Loucy (cell line): ENCODE data around the gene CDC14A.

ENCODE experiments used
- H2AFZ ChIP-seq: fragments of 200-600 bp; sonication (generic); 2 replicates; pipeline ENCODE4 v1.6.0; 2016; ENCODE audit warnings: antibody characterized with exemption, mild to moderate bottlenecking, low read length, moderate library complexity
- H3F3A ChIP-seq: fragments of 200-600 bp; 2 replicates; pipeline ENCODE4 v1.6.0; 2016; ENCODE audit warnings: antibody characterized with exemption, low read depth, mild to moderate bottlenecking
- H3K27me3 ChIP-seq: fragments of 200-600 bp; sonication (generic); 2 replicates; pipeline ENCODE4 v1.6.1; 2014; ENCODE audit warnings: low read length, mild to moderate bottlenecking; ENCODE audit not compliant: insufficient read depth, poor library complexity, severe bottlenecking
- H3K36me3 ChIP-seq: fragments of 200-600 bp; sonication (generic); 2 replicates; pipeline ENCODE4 v1.6.1; 2016; ENCODE audit warnings: low read length; ENCODE audit not compliant: insufficient read depth
- H3K4me1 ChIP-seq: fragments of 200-600 bp; sonication (generic); 2 replicates; pipeline ENCODE4 v1.5.1; 2014; ENCODE audit warnings: low read length, mild to moderate bottlenecking; ENCODE audit not compliant: insufficient read depth, poor library complexity, severe bottlenecking
- H3K4me2 ChIP-seq: fragments of 200-600 bp; sonication (generic); 2 replicates; pipeline ENCODE4 v1.6.0; 2014; ENCODE audit warnings: antibody characterized with exemption, low read length, low read depth, mild to moderate bottlenecking; ENCODE audit not compliant: poor library complexity, severe bottlenecking
- H3K4me3 ChIP-seq: fragments of 200-600 bp; sonication (generic); 2 replicates; pipeline ENCODE4 v1.5.1; 2014; ENCODE audit warnings: low read length, mild to moderate bottlenecking, mixed read lengths; ENCODE audit not compliant: poor library complexity, severe bottlenecking
- H3K79me2 ChIP-seq: fragments of 200-600 bp; sonication (generic); 2 replicates; pipeline ENCODE4 v1.6.1; 2014; ENCODE audit warnings: low read length; ENCODE audit not compliant: insufficient read depth
- H3K9ac ChIP-seq: fragments of 200-600 bp; sonication (generic); 2 replicates; pipeline ENCODE4 v1.6.0; 2014; ENCODE audit warnings: mild to moderate bottlenecking, low read depth, low read length, moderate library complexity; ENCODE audit not compliant: poor library complexity, severe bottlenecking
- H3K9me2 ChIP-seq: fragments of 200-600 bp; sonication (generic); replicated peaks from 2 replicates; pipeline ENCODE4 v1.6.1; 2016; ENCODE audit warnings: low read depth, low read length, mixed read lengths
- H3K9me3 ChIP-seq: fragments of 200-600 bp; sonication (generic); 2 replicates; pipeline ENCODE4 v1.6.1; 2014; ENCODE audit warnings: mild to moderate bottlenecking, antibody characterized with exemption, low read length, low read depth; ENCODE audit not compliant: insufficient read depth
- H4K20me1 ChIP-seq: fragments of 200-600 bp; sonication (generic); 2 replicates; pipeline ENCODE4 v1.6.0; 2014; ENCODE audit warnings: antibody characterized with exemption, low read length, mild to moderate bottlenecking; ENCODE audit not compliant: insufficient read depth, poor library complexity, severe bottlenecking
- CTCF ChIP-seq: fragments of 200-600 bp; sonication (generic); conservative IDR thresholded peaks from 2 replicates; pipeline ENCODE4 v1.5.1; 2014; ENCODE audit warnings: mild to moderate bottlenecking, antibody characterized with exemption, low read length
- EZH2phosphoT487 ChIP-seq: fragments of 200-600 bp; IDR thresholded peaks from 2 replicates; pipeline ENCODE4 v1.6.1; 2018; ENCODE audit warnings: antibody characterized with exemption, mild to moderate bottlenecking, moderate library complexity, borderline replicate concordance

The CDC14A gene

GRCh38 chr1:100321506-100321905 lies 30.8 kb upstream of the CDC14A start:
- H3K9me3 ChIP-seq, result peaks cover 3% of the 10 kb centered on the region; the same call in 1 of the 2 replicates
- no peaks in the 10 kb centered on the region for H3F3A ChIP-seq
- no peaks in the 10 kb centered on the region for H3K4me1 ChIP-seq
- H3K9ac ChIP-seq, result no peak overlapping the region
- no peaks in the 10 kb centered on the region for H3K36me3 ChIP-seq
- H3K79me2 ChIP-seq, result no peaks in the 10 kb centered on the region
- no peak overlapping the region for H2AFZ ChIP-seq
- no peak for TF ChIP-seq EZH2phosphoT487
- TF ChIP-seq CTCF, result no peak
- H3K9me2 ChIP-seq, result no peaks in the 10 kb centered on the region
- no peaks in the 10 kb centered on the region for H4K20me1 ChIP-seq
- no peak overlapping the region for H3K4me3 ChIP-seq
- no peaks in the 10 kb centered on the region for H3K27me3 ChIP-seq
- H3K4me2 ChIP-seq, result no peak overlapping the region

- Histone ChIP-seq H3K4me2 (no peak overlapping the region), H2AFZ (no peak overlapping the region), H3K4me1 (no peaks in the 10 kb centered on the region), H3K27me3 (no peaks in the 10 kb centered on the region), H3K79me2 (no peaks in the 10 kb centered on the region), H3F3A (no peaks in the 10 kb centered on the region), H3K9me3 (no peaks in the 10 kb centered on the region), H4K20me1 (no peaks in the 10 kb centered on the region), H3K9me2 (no peaks in the 10 kb centered on the region), H3K36me3 (no peaks in the 10 kb centered on the region), H3K4me3 (no peak overlapping the region), H3K9ac (no peak overlapping the region)
- TF ChIP-seq EZH2phosphoT487 (no peak), CTCF (no peak)
Observed at GRCh38 chr1:100322436-100323211, 29.7 kb upstream of the CDC14A start.

- Histone ChIP-seq H3K9me3 (no peaks in the 10 kb centered on the region), H2AFZ (no peak overlapping the region), H4K20me1 (no peaks in the 10 kb centered on the region), H3K4me2 (no peak overlapping the region), H3F3A (no peaks in the 10 kb centered on the region), H3K9me2 (no peaks in the 10 kb centered on the region), H3K4me1 (no peaks in the 10 kb centered on the region), H3K4me3 (no peak overlapping the region), H3K79me2 (no peaks in the 10 kb centered on the region), H3K36me3 (no peaks in the 10 kb centered on the region), H3K9ac (no peak overlapping the region), H3K27me3 (no peaks in the 10 kb centered on the region)
- TF ChIP-seq CTCF, result no peak
- no peak for TF ChIP-seq EZH2phosphoT487
Observed at GRCh38 chr1:100323419-100324106, 28.7 kb upstream of the CDC14A start.
